ENCODE results near the gene CRIP1. TPM values are rescaled to one million over a fixed set of nuclear protein-coding genes. Genes with fewer than 3 reads are reported as not detected.

Gene CRIP1
- total RNA-seq, 1 donor from 2014 or later: 7.6 TPM

DNA sequence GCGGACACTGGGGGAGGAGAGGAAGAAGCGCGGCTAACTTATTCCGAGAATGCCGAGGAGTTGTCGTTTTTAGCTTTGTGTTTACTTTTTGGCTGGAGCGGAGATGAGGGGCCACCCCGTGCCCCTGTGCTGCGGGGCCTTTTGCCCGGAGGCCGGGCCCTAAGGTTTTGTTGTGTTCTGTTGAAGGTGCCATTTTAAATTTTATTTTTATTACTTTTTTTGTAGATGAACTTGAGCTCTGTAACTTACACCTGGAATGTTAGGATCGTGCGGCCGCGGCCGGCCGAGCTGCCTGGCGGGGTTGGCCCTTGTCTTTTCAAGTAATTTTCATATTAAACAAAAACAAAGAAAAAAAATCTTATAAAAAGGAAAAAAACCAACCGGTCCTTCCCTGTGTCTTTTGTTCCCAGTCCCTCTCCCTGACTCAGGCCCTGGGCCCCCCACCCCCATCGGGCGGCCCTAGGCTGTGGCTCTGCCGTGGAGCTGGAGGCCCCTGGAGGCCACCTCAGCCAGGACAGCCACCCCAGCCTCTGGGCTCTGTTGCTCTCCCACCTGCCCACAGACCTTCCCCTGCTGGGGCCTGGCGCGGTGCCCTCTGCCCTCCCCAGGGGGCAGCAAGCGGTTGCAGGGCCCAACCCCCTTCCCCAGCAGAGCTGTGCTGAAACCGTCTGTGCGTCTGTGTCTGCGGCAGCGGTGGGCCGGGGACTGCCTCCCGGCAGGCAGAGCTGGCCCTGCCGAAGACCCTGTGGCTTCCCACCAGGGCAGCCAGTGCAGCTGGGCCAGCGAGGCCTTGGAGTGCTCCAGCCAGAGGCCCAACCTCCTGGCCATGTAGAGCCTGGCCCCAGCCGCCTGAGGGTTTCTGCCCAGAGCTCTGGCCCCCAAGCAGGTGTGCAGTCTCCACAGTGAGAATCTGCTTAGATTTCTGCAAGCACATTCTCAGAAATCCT, 16.1 kb upstream of the CRIP1 start:
- no peak for DNase-seq (ENCODE audit: extremely low spot score in 2 of 2)
- TF ChIP-seq CTCF (IDR thresholded peaks at IDR 0.05) (no peak), POLR2A (IDR thresholded peaks at IDR 0.05) (no peak), POLR2AphosphoS5 (IDR thresholded peaks at IDR 0.05; ENCODE audit: insufficient read depth in 1 of 2, low read depth in 1 of 2) (no peak)
- Histone ChIP-seq H3K27me3 (peaks cover 4% of the 10 kb centered on the region), H3K4me1 (peaks cover 64% of the 10 kb centered on the region), H3K9me3 (no peaks in the 10 kb centered on the region), H3K4me3 (no peak overlapping the region), H3K36me3 (peaks cover 0 to 8% of the 10 kb centered on the region in 2 donors), H3K27ac (no peak overlapping the region)
- intact Hi-C loops (cut with DNase I): no loop called here

DNA sequence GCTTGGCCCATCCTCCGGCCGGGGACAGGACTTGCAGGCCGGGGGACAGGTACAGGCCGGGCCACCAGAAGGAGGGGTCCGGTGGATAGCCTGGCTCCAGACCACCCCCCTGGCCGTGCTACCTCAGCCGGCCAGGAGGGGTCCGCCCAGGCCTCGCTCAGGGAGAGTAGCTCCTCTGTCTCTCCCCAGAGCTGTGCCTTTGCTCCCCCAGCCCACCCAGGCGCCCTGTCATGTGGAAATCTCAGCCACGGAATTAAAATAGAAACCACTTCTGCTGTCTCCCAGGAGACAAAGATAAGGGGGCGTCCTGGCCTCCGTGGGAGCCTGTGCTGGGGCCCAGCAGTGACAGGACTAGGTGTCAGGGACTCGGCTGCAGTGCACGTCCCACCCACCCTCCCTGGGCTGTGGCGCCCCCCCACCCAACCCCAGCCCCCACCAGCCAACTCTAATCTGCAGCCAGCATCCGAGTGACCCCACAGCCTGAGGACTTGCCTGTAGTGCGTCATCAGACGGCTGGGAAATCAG, 15.3 kb upstream of the CRIP1 start:
- H3K4me3 ChIP-seq: no peak overlapping the region
- no peak overlapping the region for H3K27ac ChIP-seq
- no peak for DNase-seq (ENCODE audit: extremely low spot score in 2 of 2)
- peaks cover 4% of the 10 kb centered on the region for H3K27me3 ChIP-seq
- H3K9me3 ChIP-seq: no peaks in the 10 kb centered on the region
- H3K4me1 ChIP-seq: peaks cover 66% of the 10 kb centered on the region
- H3K36me3 ChIP-seq: peaks cover 0 to 7% of the 10 kb centered on the region in 2 donors
- TF ChIP-seq POLR2AphosphoS5 (IDR thresholded peaks at IDR 0.05; ENCODE audit: insufficient read depth in 1 of 2, low read depth in 1 of 2): no peak
- TF ChIP-seq CTCF (IDR thresholded peaks at IDR 0.05): no peak
- no peak for TF ChIP-seq POLR2A (IDR thresholded peaks at IDR 0.05)
- intact Hi-C loops (cut with DNase I): no loop called here

GRCh38 chr14:105471823-105472485, 14.7 kb upstream of the CRIP1 start:
- Histone ChIP-seq H3K4me1 (peaks cover 72% of the 10 kb centered on the region), H3K4me3 (no peak overlapping the region), H3K27me3 (peaks cover 4% of the 10 kb centered on the region), H3K27ac (no peak overlapping the region), H3K36me3 (peaks cover 0 to 7% of the 10 kb centered on the region in 2 donors), H3K9me3 (no peaks in the 10 kb centered on the region)
- DNase-seq (ENCODE audit: extremely low spot score in 2 of 2): no peak
- intact Hi-C loops (cut with DNase I): no loop called here
- TF ChIP-seq POLR2A (IDR thresholded peaks at IDR 0.05) (no peak), POLR2AphosphoS5 (IDR thresholded peaks at IDR 0.05; ENCODE audit: insufficient read depth in 1 of 2, low read depth in 1 of 2) (no peak), CTCF (IDR thresholded peaks at IDR 0.05) (no peak)

DNA sequence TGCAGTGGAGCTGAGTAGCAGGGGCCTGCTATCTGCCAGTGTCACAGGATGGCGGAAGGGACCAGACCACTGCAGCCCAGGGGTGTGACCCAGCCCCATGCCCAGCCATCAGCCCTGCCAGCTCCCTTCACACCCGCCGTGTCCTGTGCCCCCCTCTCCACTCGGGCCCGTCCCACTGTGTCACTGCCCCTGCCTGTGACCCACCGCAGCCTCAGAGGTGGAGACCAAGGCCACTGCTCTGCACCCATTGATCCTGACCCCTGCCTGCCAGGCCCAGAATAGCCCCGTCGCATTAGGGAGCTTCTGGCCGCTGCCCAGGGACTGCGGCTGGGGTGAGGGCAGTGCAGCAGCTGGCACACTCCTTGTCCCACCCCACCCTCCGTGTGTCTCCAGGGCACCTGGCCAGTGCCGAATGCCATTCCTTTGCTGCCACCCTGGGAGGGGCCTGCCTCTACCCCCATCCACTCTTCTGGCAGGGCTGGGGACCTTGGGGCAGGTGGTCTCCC, 14.1 kb upstream of the CRIP1 start:
- Histone ChIP-seq H3K27ac (no peak overlapping the region), H3K9me3 (no peaks in the 10 kb centered on the region), H3K4me1 (peaks cover 73% of the 10 kb centered on the region), H3K36me3 (peaks cover 0 to 7% of the 10 kb centered on the region in 2 donors), H3K27me3 (peaks cover 4% of the 10 kb centered on the region), H3K4me3 (no peak overlapping the region)
- DNase-seq (ENCODE audit: extremely low spot score in 2 of 2): no peak
- intact Hi-C loops (cut with DNase I): no loop called here
- no peak for TF ChIP-seq CTCF (IDR thresholded peaks at IDR 0.05)
- TF ChIP-seq POLR2A (IDR thresholded peaks at IDR 0.05): no peak

All from vagina (tissue), 2 donors.